Transverse colon (tissue), 4 donors: ENCODE results near the gene LIX1. TPM values are rescaled to one million over a fixed set of nuclear protein-coding genes. Genes with fewer than 3 reads are reported as not detected.

Experiments
- DNase-seq: peaks from one replicate; pipeline ENCODE4 v3.0.0-alpha.2; 2019
- H3K27ac ChIP-seq, 4 donors: fragments of 200-600 bp; sonication (generic); 2 replicates each; pipeline ENCODE4 v1.5.1; 2016 to 2018; ENCODE audit warnings: inconsistent platforms in 4 of 4
- H3K27me3 ChIP-seq: fragments of 200-600 bp; sonication (generic); 2 replicates; pipeline ENCODE4 v1.5.1; 2017; ENCODE audit warnings: inconsistent platforms
- H3K36me3 ChIP-seq, 4 donors: fragments of 200-600 bp; sonication (generic); 2 replicates each; pipeline ENCODE4 v1.5.1; 2017 to 2019; ENCODE audit warnings: inconsistent platforms in 4 of 4
- H3K4me1 ChIP-seq, 4 donors: fragments of 200-600 bp; sonication (generic); 2 replicates each; pipeline ENCODE4 v1.5.1; 2017 to 2020; ENCODE audit warnings: inconsistent platforms in 4 of 4
- H3K4me3 ChIP-seq, 4 donors: fragments of 200-600 bp; sonication (generic); 1 replicate in 1 of 4; 2 replicates in 3 of 4; pipeline versions ENCODE4 v1.5.1 to v1.6.1; 2017 to 2019; ENCODE audit warnings: inconsistent platforms in 4 of 4
- H3K9me3 ChIP-seq, 2 donors: fragments of 200-600 bp; sonication (generic); 2 replicates each; pipeline ENCODE4 v1.5.1; 2017 to 2019; ENCODE audit warnings: inconsistent platforms in 2 of 2
- EP300 ChIP-seq: sonication (generic); formaldehyde crosslinking; IDR thresholded peaks from one replicate; pipeline ENCODE4 v1.6.1; 2017; ENCODE audit warnings: antibody characterized with exemption, low read depth
- POLR2A ChIP-seq: fragments of 450-650 bp; IDR thresholded peaks from one replicate; pipeline ENCODE4 v1.6.1; 2016; ENCODE audit warnings: antibody characterized with exemption, mild to moderate bottlenecking, moderate library complexity
- POLR2AphosphoS5 ChIP-seq, 3 donors: sonication (generic); formaldehyde crosslinking; IDR thresholded peaks; one replicate each; pipeline ENCODE4 v1.6.1; 2016; ENCODE audit warnings: antibody characterized with exemption in 3 of 3
- WGBS, 2 donors: methylation state at CpG; one replicate each; pipeline ENCODE4 v1.1.5; 2018; ENCODE audit warnings: low coverage in 1 of 2; 5-methylcytosine and 5-hydroxymethylcytosine counted together
- in situ Hi-C, 4 donors: fragments of 200-750 bp; cut with MboI; loops; one replicate each; pipeline versions ENCODE4 v1.15.0 to v1.15.1; 2017; ENCODE audit warnings: low sequenced_read_pairs in 3 of 4, low pct_ligation_motif_present in 1 of 4, low pct_unique_long_range_greater_than_20kb in 1 of 4
- intact Hi-C: fragments of 100-400 bp; cut with DNase I; formaldehyde crosslinking; loops from one replicate; pipeline ENCODE4 v1.15.1; 2023; ENCODE audit warnings: low total_unique reads
- total RNA-seq, 4 donors: library from RNA; depleted of rRNA; stranded (reverse); fragments of >200 nt; gene quantifications; one replicate each; pipeline ENCODE4 v1.1.0, GENCODE V29; 2016
- TF ChIP-seq, protein P1 (sequence below), 5 experiments: fragments of 200-600 bp in 3 of 5; fragments of 450-650 bp in 2 of 5; sonication (generic) in 3 of 5; IDR thresholded peaks; 1 replicate in 2 of 5; 2 replicates in 3 of 5; pipeline ENCODE4 v1.5.1; 2016 to 2017; ENCODE audit warnings: antibody characterized with exemption in 5 of 5, inconsistent platforms in 3 of 5, mild to moderate bottlenecking in 2 of 5, moderate library complexity in 1 of 5

Gene LIX1
- total RNA-seq, 4 donors from 2014 or later, result 0.16 to 0.41 TPM; not detected in 2

DNA sequence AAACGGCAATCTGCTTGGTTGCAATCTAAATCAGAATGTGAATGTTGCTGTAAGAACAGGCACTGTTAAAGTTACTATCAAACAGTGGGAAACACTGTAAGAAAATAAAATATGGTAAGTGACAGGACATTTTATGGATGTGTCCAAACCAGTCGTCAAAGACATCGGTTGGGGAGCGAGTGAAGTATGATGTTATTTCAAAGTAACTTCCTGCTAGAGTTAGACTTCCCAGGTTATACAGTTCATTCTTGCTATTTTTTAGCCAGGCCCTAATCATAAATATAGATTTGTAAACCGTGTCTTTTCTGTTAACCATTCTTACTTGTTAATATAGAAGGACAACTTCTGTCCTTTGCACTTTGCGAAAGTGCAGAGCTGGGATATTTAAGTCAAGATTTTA, 30.2 kb downstream of the LIX1 start:
- Histone ChIP-seq H3K4me3 (no peak overlapping the region), H3K27ac (no peak overlapping the region), H3K9me3 (no peaks in the 10 kb centered on the region), H3K36me3 (no peaks in the 10 kb centered on the region), H3K4me1 (peaks cover 0 to 17% (median 11%) of the 10 kb centered on the region in 4 donors), H3K27me3 (no peaks in the 10 kb centered on the region)
- in situ Hi-C loops (no loop called here), intact Hi-C loops (no loop called here)
- TF ChIP-seq EP300, result no peak
- TF ChIP-seq, protein P1, sequence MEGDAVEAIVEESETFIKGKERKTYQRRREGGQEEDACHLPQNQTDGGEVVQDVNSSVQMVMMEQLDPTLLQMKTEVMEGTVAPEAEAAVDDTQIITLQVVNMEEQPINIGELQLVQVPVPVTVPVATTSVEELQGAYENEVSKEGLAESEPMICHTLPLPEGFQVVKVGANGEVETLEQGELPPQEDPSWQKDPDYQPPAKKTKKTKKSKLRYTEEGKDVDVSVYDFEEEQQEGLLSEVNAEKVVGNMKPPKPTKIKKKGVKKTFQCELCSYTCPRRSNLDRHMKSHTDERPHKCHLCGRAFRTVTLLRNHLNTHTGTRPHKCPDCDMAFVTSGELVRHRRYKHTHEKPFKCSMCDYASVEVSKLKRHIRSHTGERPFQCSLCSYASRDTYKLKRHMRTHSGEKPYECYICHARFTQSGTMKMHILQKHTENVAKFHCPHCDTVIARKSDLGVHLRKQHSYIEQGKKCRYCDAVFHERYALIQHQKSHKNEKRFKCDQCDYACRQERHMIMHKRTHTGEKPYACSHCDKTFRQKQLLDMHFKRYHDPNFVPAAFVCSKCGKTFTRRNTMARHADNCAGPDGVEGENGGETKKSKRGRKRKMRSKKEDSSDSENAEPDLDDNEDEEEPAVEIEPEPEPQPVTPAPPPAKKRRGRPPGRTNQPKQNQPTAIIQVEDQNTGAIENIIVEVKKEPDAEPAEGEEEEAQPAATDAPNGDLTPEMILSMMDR (IDR thresholded peaks at IDR 0.05), result no peak
- TF ChIP-seq POLR2AphosphoS5 (IDR thresholded peaks at IDR 0.05), result no peak
- TF ChIP-seq POLR2A, result no peak
- WGBS, 2 donors, result 47 to 60% methylated on average over 6 of the region's 6 CpGs
- DNase-seq, result no peak

DNA sequence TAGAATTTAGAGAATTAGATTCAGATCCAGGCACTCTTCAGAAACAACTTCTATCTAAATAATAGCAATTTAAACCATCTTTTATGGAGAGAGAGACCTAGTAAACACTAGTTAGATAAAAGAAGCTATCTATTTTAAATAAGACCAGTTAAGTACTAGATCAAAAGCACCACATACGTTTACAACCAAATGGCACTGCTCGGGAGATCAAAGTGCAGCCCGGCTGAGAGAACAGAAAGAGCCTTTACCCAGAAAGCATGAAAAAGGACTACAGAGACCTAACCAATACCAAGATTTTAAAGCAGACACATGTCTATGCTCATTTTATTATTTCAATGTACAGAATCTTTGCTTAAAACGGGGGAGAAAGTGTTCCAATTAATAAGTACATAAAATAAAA, 30.8 kb downstream of the LIX1 start:
- TF ChIP-seq POLR2AphosphoS5 (IDR thresholded peaks at IDR 0.05) (no peak), EP300 (no peak), POLR2A (no peak)
- TF ChIP-seq, protein P1 (IDR thresholded peaks at IDR 0.05), result no peak
- Histone ChIP-seq H3K9me3 (no peaks in the 10 kb centered on the region), H3K27ac (no peak overlapping the region)

DNA sequence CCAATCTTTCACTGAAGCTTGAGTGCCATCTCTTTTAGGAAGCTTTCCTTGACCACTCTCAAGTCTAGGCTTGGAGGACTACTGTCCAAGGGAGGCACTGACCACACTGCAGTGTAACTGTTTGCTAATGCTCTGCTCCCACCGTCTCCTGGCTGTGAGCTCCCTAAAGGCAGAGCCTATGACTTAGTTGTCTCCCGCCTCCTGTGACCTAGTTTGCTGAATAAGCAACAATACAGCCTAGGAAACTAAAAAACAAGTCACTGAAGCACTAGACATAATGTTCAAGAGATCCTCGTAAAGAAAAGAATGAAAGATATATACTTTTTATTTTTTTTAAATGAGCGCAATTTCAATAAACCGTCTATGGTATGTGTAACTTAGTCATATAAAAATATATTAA, 31.4 kb downstream of the LIX1 start:
- intact Hi-C loops, result no loop called here
- DNase-seq, result no peak
- in situ Hi-C loops, result no loop called here
- TF ChIP-seq EP300, result no peak
- TF ChIP-seq, protein P1 (IDR thresholded peaks at IDR 0.05), result no peak
- no peak for TF ChIP-seq POLR2AphosphoS5 (IDR thresholded peaks at IDR 0.05)
- TF ChIP-seq POLR2A, result no peak
- H3K9me3 ChIP-seq, result no peaks in the 10 kb centered on the region
- WGBS, 2 donors, result 59 to 77% methylated on average over 5 of the region's 5 CpGs
- no peaks in the 10 kb centered on the region for H3K27me3 ChIP-seq
- no peak overlapping the region for H3K4me3 ChIP-seq
- no peaks in the 10 kb centered on the region for H3K36me3 ChIP-seq
- H3K4me1 ChIP-seq, result peaks cover 0 to 20% (median 14%) of the 10 kb centered on the region in 4 donors
- H3K27ac ChIP-seq, result no peak overlapping the region

More for the DNA sequence above, 30.8 kb downstream of the LIX1 start:
- peak; percentile 64 for DNase-seq
- intact Hi-C loops, result no loop called here
- Histone ChIP-seq H3K4me3 (no peak overlapping the region), H3K36me3 (no peaks in the 10 kb centered on the region), H3K27me3 (no peaks in the 10 kb centered on the region), H3K4me1 (peaks cover 0 to 17% (median 11%) of the 10 kb centered on the region in 4 donors)
- in situ Hi-C loops, result no loop called here
- WGBS, 2 donors, result 36 to 42% methylated on average over 4 of the region's 4 CpGs

DNA sequence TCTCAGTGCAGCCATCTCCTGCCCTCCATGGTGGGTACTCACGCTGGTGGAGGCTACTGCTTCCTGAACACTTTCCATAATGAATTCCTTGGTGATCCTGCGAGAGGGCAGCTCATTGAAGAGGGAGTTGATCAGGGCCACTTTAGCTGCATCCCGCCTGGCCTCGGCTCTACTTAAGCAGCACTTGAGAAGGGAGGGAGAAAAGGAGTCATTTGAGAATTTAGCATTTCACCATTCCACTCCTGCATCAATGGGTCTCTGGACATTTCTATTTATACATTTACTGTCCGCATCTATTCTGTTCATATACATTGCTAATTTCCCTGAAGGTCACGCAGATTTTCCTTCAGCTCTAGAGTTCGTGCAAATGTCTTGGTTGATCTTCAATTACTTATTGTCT, 35.1 kb downstream of the LIX1 start:
- DNase-seq, result no peak
- 94 to 95% methylated on average over 3 to 7 of the region's 7 CpGs for WGBS, 2 donors
- Histone ChIP-seq H3K27ac (no peak overlapping the region), H3K9me3 (no peaks in the 10 kb centered on the region), H3K36me3 (no peaks in the 10 kb centered on the region), H3K4me3 (no peak overlapping the region), H3K4me1 (peaks cover 0 to 21% (median 15%) of the 10 kb centered on the region in 4 donors), H3K27me3 (no peaks in the 10 kb centered on the region)
- in situ Hi-C loops, result no loop called here
- intact Hi-C loops, result no loop called here
- no peak for TF ChIP-seq POLR2AphosphoS5 (IDR thresholded peaks at IDR 0.05)
- no peak for TF ChIP-seq EP300
- no peak for TF ChIP-seq POLR2A
- TF ChIP-seq, protein P1 (IDR thresholded peaks at IDR 0.05), result no peak
